Effector memory CD4-positive, alpha-beta T cell (primary cell): ENCODE data around the gene RRH.
"Not testable (repeated sequence)": the region's sequence is repeated elsewhere in the genome, so short reads cannot be mapped to it uniquely, and the experiment has no call there.

Source experiments
- DNase-seq, 3 donors: peaks; one replicate each; pipeline ENCODE4 v3.0.0-alpha.2; 2020
- H3K27ac ChIP-seq: 2 replicates; pipeline ENCODE4 v1.7.0; 2013; ENCODE audit warnings: mild to moderate bottlenecking, low read length, moderate library complexity; ENCODE audit not compliant: insufficient read depth, poor library complexity, severe bottlenecking
- H3K27me3 ChIP-seq: replicated peaks from 2 replicates; pipeline ENCODE4 v1.7.0; 2013; ENCODE audit warnings: mild to moderate bottlenecking, low read length; ENCODE audit not compliant: insufficient read depth, control insufficient read depth, poor library complexity, severe bottlenecking
- H3K36me3 ChIP-seq: 2 replicates; pipeline ENCODE4 v1.7.0; 2013; ENCODE audit warnings: mild to moderate bottlenecking, low read length, moderate library complexity; ENCODE audit not compliant: control insufficient read depth, insufficient read depth
- H3K4me1 ChIP-seq: 2 replicates; pipeline ENCODE4 v1.7.0; 2013; ENCODE audit warnings: low read length, mild to moderate bottlenecking; ENCODE audit not compliant: control insufficient read depth, insufficient read depth, poor library complexity, severe bottlenecking
- H3K4me3 ChIP-seq: 2 replicates; pipeline ENCODE4 v1.7.0; 2013; ENCODE audit warnings: low read length, low read depth, mild to moderate bottlenecking; ENCODE audit not compliant: insufficient read depth, poor library complexity, severe bottlenecking
- H3K9me3 ChIP-seq: 2 replicates; pipeline ENCODE4 v1.7.0; 2013; ENCODE audit warnings: mild to moderate bottlenecking, low read length, moderate library complexity; ENCODE audit not compliant: control insufficient read depth

Gene RRH

DNA sequence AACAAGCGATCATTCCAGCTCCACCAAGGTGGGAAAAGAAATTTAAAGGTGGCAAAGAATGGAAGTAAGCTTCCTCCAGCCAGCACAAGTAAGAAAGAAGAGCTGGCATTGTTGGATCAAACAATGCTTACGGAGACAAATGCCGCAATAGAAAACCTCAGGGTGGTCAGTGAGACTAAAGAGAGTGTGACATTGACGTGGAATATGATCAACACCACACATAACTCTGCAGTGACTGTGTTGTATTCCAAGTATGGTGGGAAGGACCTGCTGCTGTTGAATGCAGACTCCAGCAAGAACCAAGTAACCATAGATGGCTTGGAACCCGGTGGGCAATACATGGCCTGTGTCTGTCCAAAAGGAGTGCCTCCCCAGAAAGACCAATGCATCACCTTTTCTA is 42.3 kb downstream of the RRH start:
- H3K36me3 ChIP-seq = no peaks in the 10 kb centered on the region
- H3K9me3 ChIP-seq = no peaks in the 10 kb centered on the region
- no peaks in the 10 kb centered on the region for H3K27me3 ChIP-seq
- H3K4me3 ChIP-seq = no peak overlapping the region
- H3K4me1 ChIP-seq = no peaks in the 10 kb centered on the region
- DNase-seq = no peak
- H3K27ac ChIP-seq = no peak overlapping the region

DNA sequence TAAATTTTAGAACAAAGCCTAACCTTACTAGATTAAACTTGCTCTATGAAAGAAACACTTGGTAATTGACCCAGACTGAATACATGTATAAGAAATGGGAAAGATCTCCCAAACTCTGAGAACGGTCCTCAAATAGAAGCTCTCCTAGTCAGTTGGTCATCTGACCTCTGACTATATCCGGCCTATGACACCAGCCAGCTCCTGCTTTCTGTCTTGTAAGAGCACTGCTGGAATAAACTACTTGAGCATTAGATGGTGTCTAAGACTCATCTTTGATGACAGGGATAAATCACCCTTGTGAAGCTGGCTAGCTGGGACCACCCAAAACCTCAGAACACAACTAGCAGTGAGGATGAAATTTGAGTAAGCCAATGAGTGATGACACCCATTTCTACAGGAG is 44.3 kb downstream of the RRH start:
- H3K36me3 ChIP-seq = no peaks in the 10 kb centered on the region
- H3K4me3 ChIP-seq = no peak overlapping the region
- no peak for DNase-seq
- no peaks in the 10 kb centered on the region for H3K27me3 ChIP-seq
- no peaks in the 10 kb centered on the region for H3K4me1 ChIP-seq
- no peaks in the 10 kb centered on the region for H3K9me3 ChIP-seq
- no peak overlapping the region for H3K27ac ChIP-seq

DNA sequence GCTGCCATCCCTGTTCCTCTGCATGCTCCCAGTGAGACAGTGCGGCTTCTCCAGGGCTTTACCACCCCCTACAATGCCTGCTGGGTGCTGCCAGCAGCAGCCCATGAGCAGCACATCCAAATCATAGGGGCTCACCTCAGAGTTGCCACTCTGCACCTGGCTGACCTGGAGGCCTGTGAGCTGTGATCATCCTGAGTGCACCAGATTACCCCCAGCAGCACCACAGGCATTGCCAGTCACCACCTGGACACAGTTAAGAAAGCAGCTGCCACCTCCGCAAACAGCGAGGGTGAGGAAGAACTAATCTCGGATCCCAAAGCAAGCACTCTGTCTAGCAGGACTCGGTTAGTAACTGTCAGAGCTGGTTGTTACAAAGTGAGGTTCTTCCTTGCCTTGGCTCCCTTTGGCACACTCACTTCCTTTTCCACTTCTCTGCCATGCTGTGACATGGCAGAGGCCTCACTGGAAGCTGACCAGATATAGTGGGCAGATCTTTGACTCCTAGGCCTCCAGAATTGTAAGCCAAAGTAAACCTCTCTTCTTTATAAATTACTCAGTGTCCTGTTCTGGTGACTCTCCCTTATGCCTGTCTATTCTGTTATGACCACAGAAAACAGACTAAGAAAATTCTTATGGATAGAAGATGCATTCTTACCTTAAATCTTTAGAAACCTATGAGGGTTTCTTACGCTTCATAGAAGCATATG is 45.3 kb downstream of the RRH start:
- no peak for DNase-seq

DNA sequence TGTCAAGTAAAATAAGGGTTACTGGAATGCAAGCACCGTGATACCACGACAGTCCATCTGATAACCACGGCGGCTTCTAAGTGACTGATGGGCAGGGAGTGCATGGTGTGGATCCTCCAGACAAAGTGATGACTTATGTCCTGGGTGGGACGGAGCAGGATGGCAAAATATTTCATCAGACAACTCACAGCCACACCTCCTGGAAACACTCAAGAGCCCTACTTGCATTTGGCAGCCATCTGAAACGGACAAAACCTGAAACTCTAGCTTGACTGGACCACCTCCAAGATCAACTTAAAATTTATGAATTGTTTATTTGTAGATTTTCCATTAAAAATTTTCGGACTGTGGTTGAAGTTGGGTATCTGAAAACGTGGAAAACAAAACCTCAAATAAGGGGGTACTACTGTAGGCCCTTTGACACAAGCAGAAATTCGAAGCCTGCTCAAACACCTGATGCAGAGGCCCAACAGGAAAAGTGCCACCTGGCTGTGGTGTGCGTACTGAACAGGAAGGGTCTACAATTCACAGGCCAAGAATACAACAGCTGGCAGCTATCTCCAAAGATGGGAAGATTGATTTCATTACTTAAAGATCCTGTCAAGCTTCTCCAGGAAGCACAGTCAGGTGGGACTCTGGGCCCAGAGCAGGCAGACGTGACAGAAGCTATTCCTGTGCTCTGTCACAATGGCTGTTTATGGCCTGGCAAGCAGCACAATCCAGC is 46.2 kb downstream of the RRH start:
- Histone ChIP-seq H3K27me3 (no peaks in the 10 kb centered on the region), H3K9me3 (no peaks in the 10 kb centered on the region), H3K4me1 (no peaks in the 10 kb centered on the region), H3K4me3 (no peak overlapping the region), H3K27ac (no peak overlapping the region), H3K36me3 (no peaks in the 10 kb centered on the region)
- no peak for DNase-seq

More for the DNA sequence above, 45.3 kb downstream of the RRH start:
- Histone ChIP-seq H3K36me3 (no peaks in the 10 kb centered on the region), H3K9me3 (no peaks in the 10 kb centered on the region), H3K27ac (no peak overlapping the region), H3K4me1 (no peaks in the 10 kb centered on the region), H3K4me3 (no peak overlapping the region), H3K27me3 (no peaks in the 10 kb centered on the region)

DNA sequence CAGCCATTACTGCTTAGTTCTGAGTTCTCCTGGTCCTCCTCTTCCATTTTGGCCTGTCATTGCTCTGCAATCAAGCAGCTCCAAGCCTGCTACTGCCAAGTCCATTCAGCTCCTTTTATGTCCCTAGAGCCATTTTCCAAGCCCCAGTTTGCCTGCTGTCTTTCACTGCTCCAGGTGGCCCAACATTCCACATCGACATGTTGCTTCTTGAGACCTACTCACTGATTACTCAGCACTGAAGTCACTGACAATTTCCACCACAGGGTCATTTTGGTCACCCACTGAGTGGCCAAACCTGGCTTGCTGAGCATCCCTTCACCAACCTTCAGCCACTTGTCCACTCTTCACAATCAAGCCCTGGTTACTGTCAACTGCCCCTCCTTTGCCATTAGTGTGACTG is 47.3 kb downstream of the RRH start:
- no peak overlapping the region for H3K4me3 ChIP-seq
- no peaks in the 10 kb centered on the region for H3K27me3 ChIP-seq
- H3K4me1 ChIP-seq = no peaks in the 10 kb centered on the region
- DNase-seq = no peak
- no peaks in the 10 kb centered on the region for H3K9me3 ChIP-seq
- H3K36me3 ChIP-seq = no peaks in the 10 kb centered on the region
- H3K27ac ChIP-seq = no peak overlapping the region

DNA sequence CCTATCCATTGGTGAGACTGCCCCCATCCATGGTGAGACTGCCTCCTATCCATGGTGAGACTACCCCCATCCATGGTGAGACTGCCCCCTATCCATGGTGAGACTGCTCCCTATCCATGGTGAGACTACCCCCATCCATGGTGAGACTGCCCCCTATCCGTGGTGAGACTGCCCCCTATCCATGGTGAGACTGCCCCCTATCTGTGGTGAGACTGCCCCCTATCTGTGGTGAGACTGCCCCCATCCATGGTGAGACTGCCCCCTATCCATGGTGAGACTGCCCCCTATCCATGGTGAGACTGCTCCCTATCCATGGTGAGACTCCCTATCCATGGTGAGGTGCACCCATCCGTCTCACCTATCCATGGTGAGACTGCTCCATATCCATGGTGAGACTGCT is 47.8 kb downstream of the RRH start:
- H3K4me3 ChIP-seq, H3K36me3 ChIP-seq, DNase-seq, H3K27me3 ChIP-seq, H3K4me1 ChIP-seq, H3K27ac ChIP-seq, H3K9me3 ChIP-seq: not testable (repeated sequence)

DNA sequence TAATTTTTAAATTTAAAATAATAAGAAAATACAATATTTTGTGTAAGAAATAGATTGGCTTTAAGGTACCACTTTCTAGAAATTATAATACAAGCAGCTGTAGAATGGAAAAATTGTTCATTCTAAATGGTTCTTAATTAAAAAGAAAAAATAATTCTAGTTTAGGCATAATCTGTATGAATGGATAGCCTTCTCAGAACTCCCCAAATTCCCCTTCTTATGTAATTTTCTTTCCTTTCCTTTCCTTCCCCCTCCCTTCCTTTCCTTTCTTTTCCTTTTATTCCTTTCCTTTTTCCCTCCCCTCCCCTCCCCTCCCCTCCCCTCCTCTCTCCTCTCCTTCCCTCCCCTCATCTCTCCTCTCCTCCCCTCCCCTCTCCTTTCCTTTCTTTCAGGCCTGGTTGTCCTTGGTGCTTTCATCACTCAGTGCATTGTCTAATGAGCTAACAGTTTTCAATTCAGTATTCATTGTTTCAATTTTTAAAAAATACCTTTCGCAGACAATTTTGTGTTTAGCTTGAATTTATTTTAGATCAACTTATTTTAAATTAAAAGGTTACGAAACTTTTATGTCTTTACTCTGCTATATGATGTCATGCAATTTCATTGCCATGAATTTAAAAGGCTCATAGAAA is 49.0 kb downstream of the RRH start:
- H3K27ac ChIP-seq = no peak overlapping the region
- DNase-seq = no peak
- H3K9me3 ChIP-seq = no peaks in the 10 kb centered on the region
- H3K36me3 ChIP-seq = no peaks in the 10 kb centered on the region
- no peaks in the 10 kb centered on the region for H3K4me1 ChIP-seq
- no peak overlapping the region for H3K4me3 ChIP-seq
- H3K27me3 ChIP-seq = no peaks in the 10 kb centered on the region

DNA sequence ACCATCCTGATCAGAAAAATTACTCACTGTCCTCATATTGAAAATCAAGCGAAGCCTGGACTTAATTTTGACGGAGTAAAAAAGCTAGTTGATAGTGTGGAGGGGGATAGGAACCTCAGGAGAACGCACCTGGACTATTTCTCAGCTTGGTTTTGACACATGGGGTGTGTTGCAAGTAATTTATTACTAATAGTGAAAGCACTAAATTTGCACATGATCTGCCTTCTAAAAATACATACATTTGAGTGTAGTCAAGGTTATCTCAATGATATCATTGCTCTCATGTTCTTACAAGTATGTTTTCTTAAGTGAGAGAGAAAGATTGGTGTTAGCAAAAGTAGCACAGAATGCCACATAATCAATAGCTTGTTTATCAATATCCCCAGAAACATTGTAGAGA is 49.6 kb downstream of the RRH start:
- no peaks in the 10 kb centered on the region for H3K27me3 ChIP-seq
- no peaks in the 10 kb centered on the region for H3K9me3 ChIP-seq
- no peak for DNase-seq
- H3K4me1 ChIP-seq = no peaks in the 10 kb centered on the region
- no peak overlapping the region for H3K4me3 ChIP-seq
- H3K36me3 ChIP-seq = no peaks in the 10 kb centered on the region
- H3K27ac ChIP-seq = no peak overlapping the region

DNA sequence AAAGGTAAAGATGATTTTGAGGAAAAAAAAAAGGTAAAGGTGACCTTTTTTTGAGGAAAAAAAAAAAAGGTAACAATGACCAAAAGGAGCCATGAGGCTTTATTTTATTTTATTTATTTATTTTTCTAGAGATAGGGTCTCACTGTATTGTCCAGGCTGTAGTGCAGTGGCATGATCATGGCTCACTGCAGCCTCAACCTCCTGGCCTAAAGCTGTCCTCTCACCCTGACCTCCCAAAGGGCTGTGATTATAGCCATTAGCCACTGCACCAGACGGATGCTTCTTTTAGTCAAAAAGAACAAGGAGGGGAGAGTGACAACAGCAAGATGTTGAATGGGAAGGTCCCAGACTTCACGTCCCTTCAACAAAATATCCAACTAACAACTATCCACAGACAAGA is 50.6 kb downstream of the RRH start:
- no peaks in the 10 kb centered on the region for H3K36me3 ChIP-seq
- H3K4me1 ChIP-seq = no peaks in the 10 kb centered on the region
- no peak overlapping the region for H3K4me3 ChIP-seq
- H3K9me3 ChIP-seq = no peaks in the 10 kb centered on the region
- H3K27me3 ChIP-seq = no peaks in the 10 kb centered on the region
- no peak for DNase-seq
- no peak overlapping the region for H3K27ac ChIP-seq

DNA sequence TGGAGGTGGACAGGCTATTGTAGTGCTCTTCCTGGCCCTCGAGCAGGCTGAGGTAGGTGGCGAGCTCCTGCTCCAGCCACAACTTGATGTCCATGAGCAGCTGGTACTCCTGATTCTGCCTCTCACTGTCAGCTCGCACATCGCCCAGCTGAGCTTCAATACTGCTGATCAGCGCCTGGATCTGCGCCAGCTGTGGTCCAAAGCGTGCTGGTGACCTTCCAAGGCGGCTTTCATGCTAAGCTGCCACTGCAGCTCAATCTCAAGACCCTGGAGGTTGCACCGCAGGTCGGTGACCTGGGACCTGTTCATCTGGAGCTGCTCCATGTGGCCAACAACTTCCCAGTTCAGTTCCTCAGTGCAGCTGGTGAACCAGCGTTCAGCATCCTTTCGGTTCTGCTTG is 51.3 kb downstream of the RRH start:
- Histone ChIP-seq H3K9me3 (no peaks in the 10 kb centered on the region), H3K36me3 (no peaks in the 10 kb centered on the region), H3K27ac (no peak overlapping the region), H3K4me1 (no peaks in the 10 kb centered on the region), H3K4me3 (no peak overlapping the region), H3K27me3 (no peaks in the 10 kb centered on the region)
- no peak for DNase-seq
